Activated naive CD8-positive, alpha-beta T cell treated with anti-CD3 and anti-CD28 coated beads for 36 hours (primary cell): ENCODE data around the gene FXYD3. TPM values are rescaled to one million over a fixed set of nuclear protein-coding genes. Genes with fewer than 3 reads are reported as not detected.
"Not testable (repeated sequence)": the region's sequence is repeated elsewhere in the genome, so short reads cannot be mapped to it uniquely, and the experiment has no call there.

Experiments
- DNase-seq: peaks from one replicate; pipeline ENCODE4 v3.0.0; 2021
- H3K27ac Mint-ChIP-seq: one replicate; pipeline ENCODE4 v1.8.0; 2022; ENCODE audit warnings: mild to moderate bottlenecking, moderate library complexity, mixed read lengths
- H3K27me3 Mint-ChIP-seq: one replicate; pipeline ENCODE4 v1.8.0; 2022; ENCODE audit warnings: mild to moderate bottlenecking, mixed read lengths
- H3K36me3 Mint-ChIP-seq: one replicate; pipeline ENCODE4 v1.8.0; 2021; ENCODE audit warnings: mild to moderate bottlenecking, mixed read lengths
- H3K4me1 Mint-ChIP-seq: one replicate; pipeline ENCODE4 v1.8.0; 2021; ENCODE audit warnings: mixed read lengths
- H3K4me3 Mint-ChIP-seq: one replicate; pipeline ENCODE4 v1.8.0; 2022; ENCODE audit warnings: mild to moderate bottlenecking, moderate library complexity, mixed read lengths
- H3K9me3 Mint-ChIP-seq: one replicate; pipeline ENCODE4 v1.8.0; 2022; ENCODE audit warnings: mixed read lengths
- total RNA-seq, 2 experiments: library from RNA; stranded (reverse); gene quantifications; one replicate each; pipeline ENCODE4 v1.2.3, GENCODE V29; 2021

Gene FXYD3
- total RNA-seq, 2 experiments from 2014 or later, result not detected

GRCh38 chr19:35095667-35096368 lies 19.8 kb upstream of the FXYD3 start:
- Mint-ChIP-seq H3K4me1 (no peaks in the 10 kb centered on the region), H3K4me3 (no peak overlapping the region), H3K27ac (no peak overlapping the region), H3K36me3 (no peaks in the 10 kb centered on the region), H3K9me3 (no peaks in the 10 kb centered on the region), H3K27me3 (peaks cover 3% of the 10 kb centered on the region)
- no peak for DNase-seq

DNA sequence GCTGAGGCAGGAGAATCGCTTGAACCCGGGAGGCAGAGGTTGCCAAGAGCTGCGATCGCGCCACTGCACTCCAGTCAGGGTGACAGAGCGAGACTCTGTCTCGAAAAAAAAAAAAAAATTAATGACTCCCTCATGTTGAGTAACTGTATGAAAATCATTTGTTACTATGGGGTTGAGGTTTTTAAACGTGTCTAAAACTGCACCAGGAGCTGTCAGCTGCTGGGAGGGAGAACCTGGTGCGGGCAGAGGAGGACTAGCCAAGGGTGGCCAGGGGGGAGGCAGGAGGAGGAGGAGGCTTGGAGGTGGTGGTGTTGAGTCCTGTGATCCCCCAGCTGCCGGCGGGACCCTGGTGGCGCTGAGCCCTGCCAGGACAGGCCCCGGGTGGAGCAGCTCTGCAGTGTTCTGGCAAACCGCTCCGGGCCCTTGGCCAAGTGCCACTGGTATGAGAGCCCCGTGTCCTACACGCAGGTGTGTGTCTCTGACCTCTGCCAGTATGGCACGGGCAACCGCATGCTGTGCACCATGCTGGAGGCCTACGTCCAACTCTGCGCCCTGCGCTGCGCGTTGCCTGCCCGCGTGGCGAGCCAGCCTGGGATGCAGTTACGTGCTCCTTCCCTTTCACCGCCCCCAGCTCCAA lies 17.1 kb upstream of the FXYD3 start:
- no peak overlapping the region for H3K27ac Mint-ChIP-seq
- no peaks in the 10 kb centered on the region for H3K9me3 Mint-ChIP-seq
- no peaks in the 10 kb centered on the region for H3K4me1 Mint-ChIP-seq
- H3K36me3 Mint-ChIP-seq, result no peaks in the 10 kb centered on the region
- no peak overlapping the region for H3K4me3 Mint-ChIP-seq
- DNase-seq, result no peak
- no peaks in the 10 kb centered on the region for H3K27me3 Mint-ChIP-seq

DNA sequence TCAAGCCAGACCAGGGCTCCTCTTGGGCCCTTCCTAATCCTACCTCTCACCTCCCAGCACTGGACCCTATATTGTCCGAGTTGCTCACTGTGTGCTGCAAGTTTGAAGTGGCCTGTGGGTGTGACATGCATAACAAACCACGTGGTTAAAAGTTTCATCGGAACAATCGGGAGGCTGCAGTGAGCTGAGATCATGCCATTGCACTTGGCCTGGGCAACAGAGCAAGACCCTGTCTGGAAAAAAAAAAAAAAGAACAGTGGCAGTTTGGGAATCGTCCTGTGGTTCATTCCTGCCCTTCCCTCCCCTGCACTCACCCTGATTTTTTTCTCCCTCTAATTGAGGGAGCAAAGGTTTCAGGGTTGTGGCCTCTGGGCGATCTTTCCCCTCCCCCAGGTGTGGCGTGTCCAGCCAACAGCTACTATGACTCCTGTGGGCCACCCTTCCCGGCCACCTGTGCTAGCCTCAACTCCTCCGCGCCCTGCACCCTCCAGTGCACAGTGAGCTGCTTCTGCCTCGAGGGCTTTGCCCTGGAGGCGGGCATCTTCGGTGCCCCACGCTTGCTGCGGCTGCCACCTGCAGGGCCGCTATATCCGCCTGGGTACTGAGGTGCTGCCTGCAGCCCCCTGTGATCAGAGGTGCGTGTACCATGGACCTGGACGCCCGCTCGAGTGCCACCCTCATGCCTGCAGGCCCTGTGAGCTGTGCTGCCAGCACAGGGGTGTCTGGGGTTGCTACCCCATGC lies 16.3 kb upstream of the FXYD3 start:
- DNase-seq, result no peak
- H3K4me1 Mint-ChIP-seq, result no peaks in the 10 kb centered on the region
- no peaks in the 10 kb centered on the region for H3K27me3 Mint-ChIP-seq
- H3K27ac Mint-ChIP-seq, result no peak overlapping the region
- no peaks in the 10 kb centered on the region for H3K36me3 Mint-ChIP-seq
- no peak overlapping the region for H3K4me3 Mint-ChIP-seq
- no peaks in the 10 kb centered on the region for H3K9me3 Mint-ChIP-seq

- Mint-ChIP-seq H3K4me1 (no peaks in the 10 kb centered on the region), H3K27me3 (no peaks in the 10 kb centered on the region), H3K36me3 (no peaks in the 10 kb centered on the region), H3K27ac (no peak overlapping the region), H3K9me3 (no peaks in the 10 kb centered on the region), H3K4me3 (no peak overlapping the region)
- DNase-seq, result no peak
These were observed 15.7 kb upstream of the FXYD3 start for GRCh38 chr19:35099897-35100275.

- Mint-ChIP-seq H3K27me3 (no peaks in the 10 kb centered on the region), H3K4me3 (no peak overlapping the region), H3K27ac (no peak overlapping the region), H3K4me1 (no peaks in the 10 kb centered on the region), H3K36me3 (no peaks in the 10 kb centered on the region), H3K9me3 (no peaks in the 10 kb centered on the region)
- no peak for DNase-seq
These were observed 14.8 kb upstream of the FXYD3 start for GRCh38 chr19:35100588-35101533.

DNA sequence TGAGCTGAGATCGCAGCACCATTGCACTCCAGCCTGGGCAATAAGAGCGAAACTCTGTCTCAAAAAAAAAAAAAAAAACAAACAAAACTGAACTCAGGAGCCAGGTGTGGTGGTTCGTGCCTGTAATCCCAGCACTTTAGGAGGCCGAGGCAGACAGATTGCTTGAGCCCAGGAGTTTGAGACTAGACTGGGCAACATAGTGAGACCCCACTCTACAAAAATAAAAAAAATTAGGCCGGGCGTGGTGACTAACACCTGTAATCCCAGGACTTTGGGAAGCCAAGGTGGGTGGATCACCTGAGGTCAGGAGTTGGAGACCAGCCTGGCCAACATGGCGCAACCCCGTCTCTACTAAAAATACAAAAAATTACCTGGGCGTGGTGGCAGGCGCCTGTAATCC lies 13.7 kb upstream of the FXYD3 start:
- not testable (repeated sequence) for DNase-seq, H3K27ac Mint-ChIP-seq, H3K4me3 Mint-ChIP-seq, H3K36me3 Mint-ChIP-seq, H3K9me3 Mint-ChIP-seq, H3K27me3 Mint-ChIP-seq, H3K4me1 Mint-ChIP-seq

DNA sequence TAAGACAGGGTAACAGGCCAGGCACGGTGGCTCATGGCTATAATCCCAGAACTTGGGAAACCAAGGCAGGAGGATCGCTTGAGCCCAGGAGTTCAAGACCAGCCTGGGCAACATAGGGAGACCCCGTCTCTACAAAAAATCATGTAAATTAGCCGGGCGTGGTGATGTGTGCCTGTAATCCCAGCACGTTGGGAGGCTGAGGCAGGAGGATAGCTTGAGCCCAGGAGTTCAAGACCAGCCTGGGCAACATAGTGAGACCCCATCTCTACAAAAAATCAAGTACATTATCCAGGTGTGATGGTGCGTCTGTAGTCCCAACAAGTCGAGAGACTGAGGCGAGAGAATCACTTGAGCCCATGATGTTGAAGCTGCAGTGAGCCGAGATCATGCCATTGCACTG lies 12.0 kb upstream of the FXYD3 start:
- not testable (repeated sequence) for DNase-seq, H3K9me3 Mint-ChIP-seq, H3K27ac Mint-ChIP-seq, H3K27me3 Mint-ChIP-seq, H3K4me3 Mint-ChIP-seq, H3K36me3 Mint-ChIP-seq, H3K4me1 Mint-ChIP-seq

DNA sequence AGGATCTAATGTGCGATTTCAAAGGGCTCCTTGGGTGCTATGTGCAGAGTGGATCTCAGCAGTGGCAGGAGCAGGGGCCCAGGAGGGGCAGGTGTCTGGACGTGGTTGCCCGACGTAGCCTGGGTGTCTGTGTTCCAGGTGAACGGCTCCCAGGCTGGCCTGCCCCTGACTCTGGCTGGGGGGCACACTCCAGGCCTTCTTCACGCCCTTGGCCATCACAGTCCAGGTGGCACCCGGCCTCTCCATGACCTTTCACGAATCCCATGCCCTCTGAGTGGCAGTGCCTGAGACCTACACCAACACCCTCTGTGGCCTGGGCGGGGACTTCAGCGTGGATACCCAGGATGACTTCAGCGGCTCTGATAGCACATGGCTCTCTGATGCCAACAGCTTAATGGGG lies 11.3 kb upstream of the FXYD3 start:
- Mint-ChIP-seq H3K4me1 (peaks cover 5% of the 10 kb centered on the region), H3K9me3 (no peaks in the 10 kb centered on the region), H3K4me3 (no peak overlapping the region), H3K27ac (no peak overlapping the region), H3K27me3 (no peaks in the 10 kb centered on the region), H3K36me3 (peaks cover 2% of the 10 kb centered on the region)
- DNase-seq, result no peak

GRCh38 chr19:35105047-35105410 lies 10.6 kb upstream of the FXYD3 start:
- DNase-seq, result no peak
- Mint-ChIP-seq H3K27ac (no peak overlapping the region), H3K36me3 (peaks cover 2% of the 10 kb centered on the region), H3K9me3 (no peaks in the 10 kb centered on the region), H3K4me3 (no peak overlapping the region), H3K4me1 (peaks cover 5% of the 10 kb centered on the region), H3K27me3 (no peaks in the 10 kb centered on the region)

DNA sequence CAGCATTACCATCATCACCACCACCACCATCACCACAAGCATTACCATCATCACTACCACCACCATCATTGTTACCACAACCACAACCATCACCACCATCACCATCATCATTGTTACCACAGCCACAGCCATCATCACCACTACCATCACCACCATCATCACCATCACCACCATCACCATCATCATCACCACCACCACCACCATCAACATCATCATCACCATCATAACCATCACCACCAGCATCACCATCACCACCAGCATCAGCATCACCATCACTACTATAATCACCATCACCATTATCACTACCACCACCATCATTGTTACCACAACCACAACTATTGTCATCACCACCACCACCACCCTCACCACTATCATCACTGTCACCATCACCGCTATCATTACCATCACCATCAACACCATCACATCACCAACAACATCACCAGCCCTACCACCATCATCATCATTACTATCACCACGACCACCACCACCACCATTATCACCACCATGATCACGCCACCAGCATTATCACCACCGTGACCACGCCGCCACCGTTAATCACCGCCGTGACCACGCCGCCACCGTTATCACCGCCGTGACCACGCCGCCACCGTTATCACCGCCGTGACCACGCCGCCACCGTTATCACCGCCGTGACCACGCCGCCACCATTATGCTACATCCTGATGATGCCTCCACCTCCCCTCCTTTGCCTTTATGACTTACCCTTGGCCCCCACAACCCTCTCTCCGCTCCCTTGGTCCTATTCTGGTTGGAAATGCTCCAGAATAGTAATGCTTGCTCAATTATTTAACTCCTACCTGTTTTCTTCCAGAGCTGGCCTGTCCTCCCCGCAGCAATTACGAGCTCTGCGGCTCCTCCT lies 10.0 kb upstream of the FXYD3 start:
- H3K27me3 Mint-ChIP-seq, result no peaks in the 10 kb centered on the region
- H3K4me3 Mint-ChIP-seq, result no peak overlapping the region
- H3K27ac Mint-ChIP-seq, result no peak overlapping the region
- no peaks in the 10 kb centered on the region for H3K9me3 Mint-ChIP-seq
- DNase-seq, result no peak
- peaks cover 2% of the 10 kb centered on the region for H3K36me3 Mint-ChIP-seq
- H3K4me1 Mint-ChIP-seq, result peaks cover 5% of the 10 kb centered on the region

DNA sequence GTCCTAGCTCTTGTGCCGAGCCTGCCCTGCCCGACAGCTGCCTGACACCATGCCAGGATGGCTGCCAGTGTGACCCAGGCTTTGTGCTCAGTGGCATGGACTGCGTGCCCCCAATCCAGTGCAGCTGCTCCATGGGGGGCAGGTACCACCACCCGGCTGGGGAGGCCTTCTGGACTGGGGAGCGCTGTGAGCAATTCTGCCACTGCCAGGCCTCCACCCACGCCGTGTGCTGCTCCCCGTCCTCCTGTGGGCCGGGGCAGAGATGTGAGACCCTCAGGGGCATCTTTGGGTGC lies 9.4 kb upstream of the FXYD3 start:
- Mint-ChIP-seq H3K4me1 (peaks cover 5% of the 10 kb centered on the region), H3K9me3 (no peaks in the 10 kb centered on the region), H3K36me3 (peaks cover 2% of the 10 kb centered on the region), H3K27me3 (no peaks in the 10 kb centered on the region), H3K4me3 (no peak overlapping the region), H3K27ac (peak overlapping the region; percentile 43)
- DNase-seq, result no peak

GRCh38 chr19:35106898-35107541 lies 8.6 kb upstream of the FXYD3 start:
- Mint-ChIP-seq H3K9me3 (no peaks in the 10 kb centered on the region), H3K4me3 (no peak overlapping the region), H3K27ac (no peak overlapping the region), H3K4me1 (peaks cover 5% of the 10 kb centered on the region), H3K27me3 (no peaks in the 10 kb centered on the region), H3K36me3 (peaks cover 2% of the 10 kb centered on the region)
- no peak for DNase-seq

GRCh38 chr19:35107545-35107944 lies 8.1 kb upstream of the FXYD3 start:
- Mint-ChIP-seq H3K9me3 (no peaks in the 10 kb centered on the region), H3K4me1 (peaks cover 5% of the 10 kb centered on the region), H3K4me3 (no peak overlapping the region), H3K36me3 (peaks cover 2% of the 10 kb centered on the region), H3K27me3 (no peaks in the 10 kb centered on the region), H3K27ac (no peak overlapping the region)
- DNase-seq, result no peak

- Mint-ChIP-seq H3K27ac (no peak overlapping the region), H3K9me3 (no peaks in the 10 kb centered on the region), H3K27me3 (no peaks in the 10 kb centered on the region)
These were observed 6.9 kb upstream of the FXYD3 start for GRCh38 chr19:35108730-35109129.

More at GRCh38 chr19:35108730-35109129, 6.9 kb upstream of the FXYD3 start:
- Mint-ChIP-seq H3K4me1 (peaks cover 5% of the 10 kb centered on the region), H3K36me3 (peaks cover 2% of the 10 kb centered on the region), H3K4me3 (no peak overlapping the region)
- no peak for DNase-seq
